Adrenal gland (tissue), 5 donors: ENCODE data around the gene PRKD1.

Source experiments
- CTCF ChIP-seq, 6 experiments: fragments of 450-650 bp in 4 of 6; fragments of 200-600 bp in 2 of 6; sonication (generic) in 1 of 6; IDR thresholded peaks; 1 replicate in 5 of 6; 2 replicates in 1 of 6; pipeline versions ENCODE4 v1.5.1 to v1.8.0; 2016 to 2021; ENCODE audit warnings: antibody characterized with exemption in 6 of 6, mild to moderate bottlenecking in 2 of 6, moderate library complexity in 1 of 6
- POLR2A ChIP-seq, 2 donors: fragments of 450-650 bp; IDR thresholded peaks; one replicate each; pipeline ENCODE4 v1.6.1; 2017; ENCODE audit warnings: antibody characterized with exemption in 2 of 2, mild to moderate bottlenecking in 2 of 2, moderate library complexity in 1 of 2
- donor health status: DM: no; HTN: no; CAD: no.

- TF ChIP-seq POLR2A (IDR thresholded peaks at IDR 0.05) (no peak), CTCF (IDR thresholded peaks at IDR 0.05) (no peak)
These were observed 175.3 kb downstream of the PRKD1 start for GRCh38 chr14:29752221-29752923.
